Ishikawa (cell line): Measurements from ENCODE around the gene EMX1.

Experiments used
- EP300 ChIP-seq: IDR thresholded peaks from 2 replicates; pipeline ENCODE4 v1.6.1; 2012; ENCODE audit warnings: borderline replicate concordance
- NFIC ChIP-seq: IDR thresholded peaks from 2 replicates; pipeline ENCODE4 v1.6.1; 2012
- TAF1 ChIP-seq: IDR thresholded peaks from 2 replicates; pipeline ENCODE4 v1.6.1; 2012; ENCODE audit warnings: low read depth, mild to moderate bottlenecking
- TF ChIP-seq, protein P1 (sequence below): IDR thresholded peaks from 2 replicates; pipeline ENCODE4 v1.6.1; 2012; ENCODE audit warnings: low read depth, mild to moderate bottlenecking

DNA sequence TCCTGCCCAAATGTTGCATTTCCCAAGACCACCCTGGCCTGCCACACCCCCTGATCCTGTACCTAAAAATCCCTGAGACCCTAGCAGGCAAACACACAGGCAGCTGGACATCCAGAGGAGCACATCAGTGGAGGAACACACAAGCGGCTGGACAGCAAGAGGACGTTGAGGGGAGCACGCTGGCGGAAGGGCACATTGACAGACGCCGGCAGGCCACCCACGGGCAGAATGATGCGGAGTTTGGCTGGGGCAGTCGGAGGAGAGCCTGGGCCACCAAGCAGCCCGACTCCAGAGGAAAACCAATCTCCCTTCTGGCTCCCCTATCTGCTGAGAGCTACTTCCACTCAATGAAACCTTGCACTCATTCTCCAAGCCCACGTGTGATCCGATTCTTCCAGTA is 47.7 kb downstream of the EMX1 start:
- TF ChIP-seq EP300 (no peak), NFIC (no peak), TAF1 (no peak)
- TF ChIP-seq, protein P1, sequence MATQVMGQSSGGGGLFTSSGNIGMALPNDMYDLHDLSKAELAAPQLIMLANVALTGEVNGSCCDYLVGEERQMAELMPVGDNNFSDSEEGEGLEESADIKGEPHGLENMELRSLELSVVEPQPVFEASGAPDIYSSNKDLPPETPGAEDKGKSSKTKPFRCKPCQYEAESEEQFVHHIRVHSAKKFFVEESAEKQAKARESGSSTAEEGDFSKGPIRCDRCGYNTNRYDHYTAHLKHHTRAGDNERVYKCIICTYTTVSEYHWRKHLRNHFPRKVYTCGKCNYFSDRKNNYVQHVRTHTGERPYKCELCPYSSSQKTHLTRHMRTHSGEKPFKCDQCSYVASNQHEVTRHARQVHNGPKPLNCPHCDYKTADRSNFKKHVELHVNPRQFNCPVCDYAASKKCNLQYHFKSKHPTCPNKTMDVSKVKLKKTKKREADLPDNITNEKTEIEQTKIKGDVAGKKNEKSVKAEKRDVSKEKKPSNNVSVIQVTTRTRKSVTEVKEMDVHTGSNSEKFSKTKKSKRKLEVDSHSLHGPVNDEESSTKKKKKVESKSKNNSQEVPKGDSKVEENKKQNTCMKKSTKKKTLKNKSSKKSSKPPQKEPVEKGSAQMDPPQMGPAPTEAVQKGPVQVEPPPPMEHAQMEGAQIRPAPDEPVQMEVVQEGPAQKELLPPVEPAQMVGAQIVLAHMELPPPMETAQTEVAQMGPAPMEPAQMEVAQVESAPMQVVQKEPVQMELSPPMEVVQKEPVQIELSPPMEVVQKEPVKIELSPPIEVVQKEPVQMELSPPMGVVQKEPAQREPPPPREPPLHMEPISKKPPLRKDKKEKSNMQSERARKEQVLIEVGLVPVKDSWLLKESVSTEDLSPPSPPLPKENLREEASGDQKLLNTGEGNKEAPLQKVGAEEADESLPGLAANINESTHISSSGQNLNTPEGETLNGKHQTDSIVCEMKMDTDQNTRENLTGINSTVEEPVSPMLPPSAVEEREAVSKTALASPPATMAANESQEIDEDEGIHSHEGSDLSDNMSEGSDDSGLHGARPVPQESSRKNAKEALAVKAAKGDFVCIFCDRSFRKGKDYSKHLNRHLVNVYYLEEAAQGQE, result no peak
